Endothelial cell of umbilical vein (primary cell): ENCODE measurements around the gene C5AR2. TPM values are rescaled to one million over a fixed set of nuclear protein-coding genes. Genes with fewer than 3 reads are reported as not detected.
"Not testable (repeated sequence)": the region's sequence is repeated elsewhere in the genome, so short reads cannot be mapped to it uniquely, and the experiment has no call there.

Source experiments
- BruUV-seq: library from RNA; stranded (reverse); fragments of 400-500 nt; replicated peaks from 2 replicates; lab custom pipeline; 2021; lab: Mats Ljungman, UMichigan
- CTCF ChIA-PET: fragments of 300-600, 350-600 bp; sonication (Branson Sonifier 250); formaldehyde crosslinking; loops from one replicate; lab custom pipeline; 2021; ENCODE audit warnings: antibody characterized with exemption, inconsistent platforms; lab: Charles Lee
- POLR2A ChIA-PET: fragments of 300-600, 350-600 bp; sonication (Branson Sonifier 250); formaldehyde crosslinking; loops from one replicate; lab custom pipeline; 2021; ENCODE audit warnings: antibody characterized with exemption, inconsistent platforms; lab: Charles Lee
- DNase-seq: peaks from one replicate; pipeline ENCODE4 v3.0.0-alpha.2; 2011; ENCODE audit warnings: low read depth, low spot score
- FAIRE-seq: peaks from 2 replicates; lab custom pipeline; 2011; peaks lifted over from hg19 to GRCh38; lab: Jason Lieb, UNC
- H2AFZ ChIP-seq: 2 replicates; pipeline ENCODE4 v1.6.0; 2012; ENCODE audit warnings: low read depth, low read length, control low read depth, inconsistent platforms
- H3K27ac ChIP-seq: 2 replicates; pipeline ENCODE4 v1.5.1; 2011; ENCODE audit warnings: low read depth, mild to moderate bottlenecking, control low read depth, low read length, moderate library complexity; ENCODE audit not compliant: insufficient read depth
- H3K27me3 ChIP-seq, 2 experiments: 2 replicates each; pipeline versions ENCODE4 v1.6.0 to v1.6.1; 2011; ENCODE audit warnings: low read length in 2 of 2, mixed read lengths in 1 of 2; ENCODE audit not compliant: control insufficient read depth in 2 of 2, insufficient read depth in 2 of 2
- H3K36me3 ChIP-seq, 2 experiments: 2 replicates in 1 of 2; 3 replicates in 1 of 2; pipeline ENCODE4 v1.5.1; 2011; ENCODE audit warnings: low read length in 2 of 2, mild to moderate bottlenecking in 1 of 2, moderate library complexity in 1 of 2; ENCODE audit not compliant: control insufficient read depth in 2 of 2, insufficient read depth in 2 of 2; ENCODE audit errors: extremely low read depth in 1 of 2
- H3K4me1 ChIP-seq: 3 replicates; pipeline ENCODE4 v1.5.1; 2011; ENCODE audit warnings: mild to moderate bottlenecking, low read length; ENCODE audit not compliant: control insufficient read depth, insufficient read depth; ENCODE audit errors: extremely low read depth
- H3K4me2 ChIP-seq: 2 replicates; pipeline ENCODE4 v1.6.1; 2011; ENCODE audit warnings: low read length, control low read depth, mixed read lengths; ENCODE audit not compliant: insufficient read depth
- H3K4me3 ChIP-seq, 3 experiments: fragments of 200-600 bp in 1 of 3; sonication (generic), shearing (Covaris generic) in 1 of 3; replicated peaks in 1 of 3; 2 replicates each; pipeline ENCODE4 v1.5.1; 2011 to 2016; ENCODE audit warnings: control low read depth in 3 of 3, low read length in 3 of 3, mild to moderate bottlenecking in 2 of 3, inconsistent platforms in 1 of 3, low read depth in 1 of 3, moderate library complexity in 1 of 3; ENCODE audit not compliant: insufficient read depth in 1 of 3
- H3K79me2 ChIP-seq: 2 replicates; pipeline ENCODE4 v1.6.0; 2012; ENCODE audit warnings: low read length, inconsistent platforms; ENCODE audit not compliant: control insufficient read depth, insufficient read depth
- H3K9ac ChIP-seq: replicated peaks from 2 replicates; pipeline ENCODE3; 2011; ENCODE audit warnings: low read length, control low read depth; ENCODE audit not compliant: insufficient read depth; ENCODE audit errors: extremely low read depth
- H3K9me1 ChIP-seq: replicated peaks from 3 replicates; pipeline ENCODE4 v1.6.0; 2011; ENCODE audit warnings: mild to moderate bottlenecking, low read length; ENCODE audit not compliant: control insufficient read depth, insufficient read depth; ENCODE audit errors: extremely low read depth
- H3K9me3 ChIP-seq: replicated peaks from 2 replicates; pipeline ENCODE4 v1.5.1; 2012; ENCODE audit warnings: low read length, inconsistent platforms; ENCODE audit not compliant: control insufficient read depth, insufficient read depth
- H4K20me1 ChIP-seq: replicated peaks from 2 replicates; pipeline ENCODE3; 2011; ENCODE audit warnings: mild to moderate bottlenecking, low read length; ENCODE audit not compliant: control insufficient read depth, insufficient read depth; ENCODE audit errors: extremely low read depth
- CTCF ChIP-seq, 2 donors: IDR thresholded peaks; 1 replicate in 1 of 2; 2 replicates in 1 of 2; pipeline ENCODE4 v1.5.1; 2011; ENCODE audit warnings: low read length in 2 of 2, mild to moderate bottlenecking in 2 of 2, moderate library complexity in 2 of 2, control low read depth in 1 of 2, inconsistent platforms in 1 of 2, low read depth in 1 of 2; ENCODE audit not compliant: insufficient read depth in 1 of 2; ENCODE audit errors: extremely low read depth in 1 of 2
- EZH2 ChIP-seq: IDR thresholded peaks from 2 replicates; pipeline ENCODE4 v1.6.1; 2012; ENCODE audit warnings: borderline replicate concordance, low read depth, mild to moderate bottlenecking, moderate library complexity, low read length, inconsistent platforms; ENCODE audit not compliant: severe bottlenecking
- FOS ChIP-seq: IDR thresholded peaks from 2 replicates; pipeline ENCODE4 v1.6.1; 2011; ENCODE audit warnings: mild to moderate bottlenecking, low read length, moderate library complexity, borderline replicate concordance; ENCODE audit not compliant: insufficient read depth
- GATA2 ChIP-seq: IDR thresholded peaks from 2 replicates; pipeline ENCODE4 v1.7.0; 2011; ENCODE audit warnings: low read depth, mild to moderate bottlenecking, moderate library complexity, mixed read lengths, low read length; ENCODE audit not compliant: insufficient read length, insufficient read depth
- JUN ChIP-seq: IDR thresholded peaks from 2 replicates; pipeline ENCODE4 v1.6.1; 2011; ENCODE audit warnings: borderline replicate concordance, low read depth; ENCODE audit not compliant: insufficient read length, insufficient read depth
- MAX ChIP-seq: IDR thresholded peaks from 2 replicates; pipeline ENCODE4 v1.6.1; 2011; ENCODE audit not compliant: insufficient read depth, insufficient read length
- MYC ChIP-seq: IDR thresholded peaks from one replicate; pipeline ENCODE4 v1.6.1; 2011; ENCODE audit warnings: mild to moderate bottlenecking, low read depth, low read length
- POLR2A ChIP-seq: IDR thresholded peaks from 2 replicates; pipeline ENCODE4 v1.6.1; 2012; ENCODE audit warnings: low read depth, mild to moderate bottlenecking, control low read depth, low read length
- POLR2AphosphoS5 ChIP-seq: IDR thresholded peaks from 2 replicates; pipeline ENCODE4 v1.6.1; 2012; ENCODE audit warnings: low read depth, mild to moderate bottlenecking, control low read depth, low read length, moderate library complexity; ENCODE audit not compliant: insufficient read depth
- dilution Hi-C: fragments of 300-500 bp; cut with MboI; formaldehyde crosslinking; loops from one replicate; pipeline ENCODE4 v1.15.0; 2019; ENCODE audit warnings: low sequenced_read_pairs; ENCODE audit not compliant: extremely low pct_ligation_motif_present
- intact Hi-C: fragments of 100-400 bp; cut with micrococcal nuclease; formaldehyde crosslinking; loops from one replicate; pipeline ENCODE4 v1.10.0; 2022
- polyA plus RNA-seq, 4 experiments: library from polyadenylated mRNA; depleted of rRNA in 3 of 4; stranded (reverse) in 3 of 4; unstranded in 1 of 4; fragments of >200 nt; gene quantifications; 2 replicates each; pipeline versions ENCODE4 v1.2.1 to v1.2.3, GENCODE V29; 2011 to 2012; ENCODE audit warnings: missing spikeins in 1 of 4
- total RNA-seq: library from RNA; stranded (reverse); gene quantifications from 2 replicates; pipeline ENCODE4 v1.2.3, GENCODE V29; 2021

Gene C5AR2
- total and polyA plus RNA-seq, 2 donors (not counting 3 experiments of a cell fraction or from before 2014, with no cell fraction given), result not detected

GRCh38 chr19:47388721-47389120 lies 56.7 kb downstream of the C5AR2 start:
- H4K20me1 ChIP-seq, H3K4me3 ChIP-seq, FAIRE-seq, H3K4me1 ChIP-seq, H3K27ac ChIP-seq, dilution Hi-C loops, intact Hi-C loops, H3K27me3 ChIP-seq, BruUV-seq, H3K79me2 ChIP-seq, DNase-seq, H3K36me3 ChIP-seq, H3K4me2 ChIP-seq, H2AFZ ChIP-seq, H3K9me1 ChIP-seq, H3K9me3 ChIP-seq, POLR2A ChIA-PET, H3K9ac ChIP-seq: not testable (repeated sequence)
- CTCF ChIA-PET, result interaction anchor here (1.3 to 5.3 kb wide), 2 partner anchors 94 to 104 kb away, joined by 3 to 187 read pairs; no protein-coding TSS in a partner anchor

GRCh38 chr19:47389150-47389556 lies 57.2 kb downstream of the C5AR2 start:
- no peak for FAIRE-seq
- TF ChIP-seq FOS, result no peak
- TF ChIP-seq POLR2AphosphoS5, result no peak
- no peak for TF ChIP-seq EZH2
- TF ChIP-seq GATA2, result no peak
- TF ChIP-seq MYC, result no peak
- TF ChIP-seq POLR2A, result no peak
- TF ChIP-seq CTCF (IDR thresholded peaks at IDR 0.05; ENCODE audit: extremely low read depth in 1 of 2, insufficient read depth in 1 of 2, low read depth in 1 of 2, low read length in 2 of 2), result no peak
- no peak for TF ChIP-seq JUN
- no peak for TF ChIP-seq MAX
- no peak for DNase-seq
- Histone ChIP-seq H4K20me1 (no peaks in the 10 kb centered on the region), H3K79me2 (no peaks in the 10 kb centered on the region), H3K9me1 (no peaks in the 10 kb centered on the region), H3K4me2 (no peak overlapping the region), H3K9ac (no peak overlapping the region), H3K4me3 (no peak overlapping the region), H3K27ac (no peak overlapping the region), H2AFZ (no peak overlapping the region), H3K4me1 (no peaks in the 10 kb centered on the region), H3K27me3 (no peaks in the 10 kb centered on the region), H3K9me3 (no peaks in the 10 kb centered on the region), H3K36me3 (no peaks in the 10 kb centered on the region)
- BruUV-seq, result no TSS peak
- dilution Hi-C loops (no loop called here), intact Hi-C loops (no loop called here)
- ChIA-PET CTCF (interaction anchor here (1.3 to 5.3 kb wide), 2 partner anchors 94 to 104 kb away, joined by 3 to 187 read pairs; no protein-coding TSS in a partner anchor), POLR2A (no interaction called here)
